PC-9 (cell line): ENCODE data around the gene TOM1L1. TPM values are rescaled to one million over a fixed set of nuclear protein-coding genes. Genes with fewer than 3 reads are reported as not detected.

ENCODE experiments used
- BruUV-seq: library from RNA; stranded (reverse); fragments of 400-500 nt; replicated peaks from 2 replicates; lab custom pipeline; 2021; lab: Mats Ljungman, UMichigan
- CTCF ChIA-PET: fragments of 300-600 bp; sonication (Branson Sonifier 250); formaldehyde crosslinking; loops from one replicate; lab custom pipeline; 2022; ENCODE audit warnings: antibody characterized with exemption; lab: Charles Lee
- POLR2A ChIA-PET: fragments of 300-600 bp; sonication (Branson Sonifier 250); formaldehyde crosslinking; loops from one replicate; lab custom pipeline; 2022; ENCODE audit warnings: antibody characterized with exemption; ENCODE audit not compliant: unreplicated experiment; lab: Charles Lee
- DNase-seq, 2 experiments: peaks; one replicate each; pipeline versions ENCODE4 v3.0.0 to v3.0.0-alpha.2; 2015 to 2022; ENCODE audit warnings: mixed read lengths in 1 of 2
- H2AFZ ChIP-seq: fragments of 200-600 bp; sonication (generic); 2 replicates; pipeline ENCODE4 v1.8.1; 2017; ENCODE audit warnings: antibody characterized with exemption
- H3F3A ChIP-seq: fragments of 200-600 bp; sonication (generic); 2 replicates; pipeline ENCODE4 v1.8.1; 2017; ENCODE audit warnings: antibody characterized with exemption, mild to moderate bottlenecking, low read depth; ENCODE audit not compliant: insufficient read depth
- H3K27ac ChIP-seq: fragments of 200-600 bp; sonication (generic); 2 replicates; pipeline ENCODE4 v1.6.1; 2016; ENCODE audit warnings: mixed run types
- H3K27me3 ChIP-seq: fragments of 200-600 bp; sonication (generic); 2 replicates; pipeline ENCODE4 v1.6.1; 2016; ENCODE audit warnings: low read depth, mixed run types; ENCODE audit not compliant: insufficient read depth
- H3K36me3 ChIP-seq: fragments of 200-600 bp; sonication (generic); 2 replicates; pipeline ENCODE4 v1.6.1; 2016; ENCODE audit warnings: low read depth, mixed run types
- H3K4me1 ChIP-seq: fragments of 200-600 bp; sonication (generic); replicated peaks from 2 replicates; pipeline ENCODE4 v1.6.1; 2016; ENCODE audit warnings: mixed run types; ENCODE audit not compliant: insufficient read depth
- H3K4me2 ChIP-seq: fragments of 200-600 bp; sonication (generic); 2 replicates; pipeline ENCODE4 v1.6.1; 2017; ENCODE audit warnings: mixed run types
- H3K4me3 ChIP-seq: fragments of 200-600 bp; sonication (generic); 2 replicates; pipeline ENCODE4 v1.6.1; 2016; ENCODE audit warnings: mixed run types
- H3K79me2 ChIP-seq: fragments of 200-600 bp; sonication (generic); 2 replicates; pipeline ENCODE4 v1.6.1; 2017; ENCODE audit warnings: low read depth, mixed run types
- H3K9me2 ChIP-seq: fragments of 200-600 bp; sonication (generic); 2 replicates; pipeline ENCODE4 v1.8.1; 2017; ENCODE audit warnings: mild to moderate bottlenecking; ENCODE audit not compliant: insufficient read depth
- H3K9me3 ChIP-seq: fragments of 200-600 bp; sonication (generic); 2 replicates; pipeline ENCODE4 v1.8.1; 2016; ENCODE audit warnings: low read depth; ENCODE audit not compliant: insufficient read depth
- H4K20me1 ChIP-seq: fragments of 200-600 bp; sonication (generic); 2 replicates; pipeline ENCODE4 v1.8.1; 2017; ENCODE audit not compliant: insufficient read depth
- EZH2 ChIP-seq: fragments of 200-600 bp; sonication (generic); IDR thresholded peaks from 2 replicates; pipeline ENCODE4 v1.8.0; 2017; ENCODE audit warnings: antibody characterized with exemption, low read depth
- intact Hi-C: fragments of 100-400 bp; cut with micrococcal nuclease; formaldehyde crosslinking; loops from one replicate; pipeline ENCODE4 v1.10.0; 2022; ENCODE audit not compliant: unreplicated experiment
- total RNA-seq: library from RNA; stranded (reverse); gene quantifications from 2 replicates; pipeline ENCODE4 v1.2.3, GENCODE V29; 2021
- TF ChIP-seq, protein P1 (sequence below): fragments of 200-600 bp; sonication (generic); conservative IDR thresholded peaks from 2 replicates; pipeline ENCODE4 v1.6.1; 2017; ENCODE audit warnings: mixed run types, antibody characterized with exemption, mild to moderate bottlenecking, moderate library complexity

Gene TOM1L1
- total RNA-seq, 1 experiment from 2014 or later: 46.8 TPM

DNA sequence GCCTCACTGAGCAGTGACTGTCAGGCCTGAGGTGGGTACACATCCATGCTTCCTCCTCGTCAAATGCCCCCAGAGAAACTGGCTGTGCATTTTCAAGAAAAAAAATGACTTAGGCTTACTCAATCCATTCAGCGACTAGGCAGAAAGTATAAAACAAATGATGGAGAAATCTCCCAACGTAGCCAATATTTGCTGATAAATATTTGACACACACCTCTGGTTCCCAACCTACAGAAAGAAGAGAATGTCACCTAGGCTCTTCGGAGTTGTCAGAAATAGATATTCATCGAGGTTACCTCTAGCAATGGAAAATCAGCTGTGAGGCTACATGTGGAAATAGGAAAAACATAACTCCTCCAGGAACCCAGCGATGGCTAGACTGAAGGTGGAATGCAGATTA lies 12.4 kb upstream of the TOM1L1 start:
- H3K27me3 ChIP-seq: no peaks in the 10 kb centered on the region
- ChIA-PET CTCF (no interaction called here), POLR2A (no interaction called here)
- no peaks in the 10 kb centered on the region for H3K36me3 ChIP-seq
- no peaks in the 10 kb centered on the region for H3K9me3 ChIP-seq
- no peak overlapping the region for H3K4me3 ChIP-seq
- no peaks in the 10 kb centered on the region for H3F3A ChIP-seq
- H3K27ac ChIP-seq: no peak overlapping the region
- H3K4me2 ChIP-seq: no peak overlapping the region
- no peaks in the 10 kb centered on the region for H3K79me2 ChIP-seq
- H3K4me1 ChIP-seq: no peaks in the 10 kb centered on the region
- H3K9me2 ChIP-seq: no peaks in the 10 kb centered on the region
- no peak for DNase-seq
- TF ChIP-seq, protein P1, sequence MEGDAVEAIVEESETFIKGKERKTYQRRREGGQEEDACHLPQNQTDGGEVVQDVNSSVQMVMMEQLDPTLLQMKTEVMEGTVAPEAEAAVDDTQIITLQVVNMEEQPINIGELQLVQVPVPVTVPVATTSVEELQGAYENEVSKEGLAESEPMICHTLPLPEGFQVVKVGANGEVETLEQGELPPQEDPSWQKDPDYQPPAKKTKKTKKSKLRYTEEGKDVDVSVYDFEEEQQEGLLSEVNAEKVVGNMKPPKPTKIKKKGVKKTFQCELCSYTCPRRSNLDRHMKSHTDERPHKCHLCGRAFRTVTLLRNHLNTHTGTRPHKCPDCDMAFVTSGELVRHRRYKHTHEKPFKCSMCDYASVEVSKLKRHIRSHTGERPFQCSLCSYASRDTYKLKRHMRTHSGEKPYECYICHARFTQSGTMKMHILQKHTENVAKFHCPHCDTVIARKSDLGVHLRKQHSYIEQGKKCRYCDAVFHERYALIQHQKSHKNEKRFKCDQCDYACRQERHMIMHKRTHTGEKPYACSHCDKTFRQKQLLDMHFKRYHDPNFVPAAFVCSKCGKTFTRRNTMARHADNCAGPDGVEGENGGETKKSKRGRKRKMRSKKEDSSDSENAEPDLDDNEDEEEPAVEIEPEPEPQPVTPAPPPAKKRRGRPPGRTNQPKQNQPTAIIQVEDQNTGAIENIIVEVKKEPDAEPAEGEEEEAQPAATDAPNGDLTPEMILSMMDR: no peak
- TF ChIP-seq EZH2: no peak
- BruUV-seq: no TSS peak
- no peaks in the 10 kb centered on the region for H4K20me1 ChIP-seq
- no peak overlapping the region for H2AFZ ChIP-seq
- intact Hi-C loops: no loop called here

DNA sequence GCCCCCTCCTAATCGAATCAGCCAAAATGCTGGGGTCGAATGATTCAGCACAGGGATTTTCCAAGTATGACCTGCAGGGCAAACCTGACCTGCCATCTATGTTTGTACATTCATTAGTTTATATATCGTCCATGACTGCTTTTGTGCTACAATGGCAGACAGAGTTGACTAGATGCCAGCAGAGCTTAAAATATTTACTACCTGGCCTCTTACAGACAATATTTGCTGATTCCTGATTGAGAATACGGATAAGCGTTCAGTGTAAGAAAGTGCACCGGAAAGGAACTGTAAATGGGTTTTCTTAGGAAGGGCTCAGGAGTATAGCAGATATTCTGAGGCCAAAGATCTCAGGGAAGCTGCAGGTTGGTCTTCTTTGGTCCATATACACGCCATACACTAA lies 11.7 kb upstream of the TOM1L1 start:
- DNase-seq: no peak
- Histone ChIP-seq H4K20me1 (no peaks in the 10 kb centered on the region), H3K36me3 (no peaks in the 10 kb centered on the region), H3K27ac (no peak overlapping the region), H3K4me3 (no peak overlapping the region), H3K4me1 (no peaks in the 10 kb centered on the region), H3K79me2 (no peaks in the 10 kb centered on the region), H2AFZ (no peak overlapping the region), H3K9me2 (no peaks in the 10 kb centered on the region), H3F3A (no peaks in the 10 kb centered on the region), H3K9me3 (no peaks in the 10 kb centered on the region), H3K27me3 (no peaks in the 10 kb centered on the region), H3K4me2 (no peak overlapping the region)
- ChIA-PET POLR2A (no interaction called here), CTCF (no interaction called here)
- intact Hi-C loops: no loop called here
- TF ChIP-seq EZH2: no peak
- TF ChIP-seq, protein P1: no peak
- BruUV-seq: no TSS peak

DNA sequence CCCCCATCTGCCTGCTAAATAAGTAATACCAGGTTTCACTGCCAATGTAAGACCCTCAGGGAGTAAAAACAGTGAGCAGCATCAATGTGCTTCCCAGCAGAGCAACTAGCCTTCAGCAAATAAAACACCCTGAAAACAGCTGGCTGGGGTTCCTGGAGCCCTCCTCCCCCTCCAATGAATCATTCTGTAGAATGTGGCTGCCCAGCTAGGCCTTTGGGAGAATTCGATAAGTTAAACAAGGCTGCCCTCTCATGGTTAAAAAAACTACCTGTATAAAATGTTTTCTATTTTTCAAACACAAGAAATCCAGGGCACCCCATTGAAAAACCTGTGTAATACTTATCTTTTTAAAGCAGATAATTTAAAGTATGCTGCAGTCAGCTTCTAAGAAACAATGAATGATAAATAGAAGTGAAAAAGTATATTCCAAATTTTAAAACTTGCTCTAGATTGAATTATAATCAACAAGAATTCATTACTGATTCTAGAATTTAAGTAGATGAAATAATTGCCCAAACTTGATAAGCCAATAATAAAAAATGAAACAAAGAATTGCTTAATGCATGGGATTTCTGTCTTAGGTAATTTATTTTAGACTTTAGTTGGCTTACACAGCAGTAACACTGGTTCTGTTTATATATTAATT lies 9.4 kb upstream of the TOM1L1 start:
- Histone ChIP-seq H3F3A (no peaks in the 10 kb centered on the region), H3K27ac (no peak overlapping the region), H3K36me3 (no peaks in the 10 kb centered on the region), H3K4me2 (no peak overlapping the region), H3K4me3 (no peak overlapping the region), H3K4me1 (no peaks in the 10 kb centered on the region), H3K9me2 (no peaks in the 10 kb centered on the region), H3K27me3 (no peaks in the 10 kb centered on the region), H3K9me3 (no peaks in the 10 kb centered on the region), H2AFZ (no peak overlapping the region), H3K79me2 (no peaks in the 10 kb centered on the region), H4K20me1 (no peaks in the 10 kb centered on the region)
- DNase-seq: peak; percentile 11 to 68
- POLR2A ChIA-PET: no interaction called here
- TF ChIP-seq EZH2: no peak
- TF ChIP-seq, protein P1: peak; percentile 74
- CTCF ChIA-PET: no interaction called here
- intact Hi-C loops: no loop called here
- BruUV-seq: no TSS peak
